H1 (cell line): ENCODE data around the gene CFAP97D1. TPM values are rescaled to one million over a fixed set of nuclear protein-coding genes. Genes with fewer than 3 reads are reported as not detected.

ENCODE experiments used
- BCL11A ChIP-seq, 2 experiments: IDR thresholded peaks; one replicate each; pipeline ENCODE4 v1.6.1; 2011; ENCODE audit warnings: low read depth in 2 of 2, low read length in 2 of 2, mild to moderate bottlenecking in 2 of 2
- CTCF ChIP-seq, 3 experiments: IDR thresholded peaks; 1 replicate in 2 of 3; 2 replicates in 1 of 3; pipeline versions ENCODE4 v1.5.1 to v1.6.1; 2011; ENCODE audit warnings: low read length in 3 of 3, mild to moderate bottlenecking in 3 of 3, inconsistent platforms in 2 of 3, low read depth in 1 of 3, moderate library complexity in 1 of 3; ENCODE audit not compliant: insufficient read depth in 1 of 3; ENCODE audit errors: control extremely low read depth in 1 of 3
- EGR1 ChIP-seq: IDR thresholded peaks from 2 replicates; pipeline ENCODE4 v1.6.1; 2011; ENCODE audit warnings: low read depth, low read length, borderline replicate concordance
- GTF2F1 ChIP-seq: IDR thresholded peaks from 2 replicates; pipeline ENCODE4 v1.6.1; 2012; ENCODE audit warnings: low read depth, low read length, improper control_type of control experiment, borderline replicate concordance
- YY1 ChIP-seq: IDR thresholded peaks from 2 replicates; pipeline ENCODE4 v1.6.1; 2011; ENCODE audit warnings: low read depth, mild to moderate bottlenecking, low read length
- ZNF274 ChIP-seq: IDR thresholded peaks from 2 replicates; pipeline ENCODE4 v1.7.0; 2012; ENCODE audit warnings: low read length, borderline replicate concordance; ENCODE audit errors: extremely low read depth
- polyA plus RNA-seq, 7 experiments: library from polyadenylated mRNA; depleted of rRNA in 3 of 7; stranded (reverse) in 5 of 7; unstranded in 2 of 7; fragments of >200 nt in 5 of 7; fragments of 200-250 nt in 2 of 7; gene quantifications; 1 replicate in 5 of 7; 2 replicates in 1 of 7; 4 replicates in 1 of 7; pipeline versions ENCODE4 v1.2.1 to v1.2.3, GENCODE V29; 2011 to 2013; ENCODE audit warnings: missing spikeins in 2 of 7, mixed read lengths in 2 of 7
- total RNA-seq: library from RNA; stranded (reverse); fragmentation: NEBNext Ultra II Directional; extraction: Animal tissue kit (Norgen Biotek cat#: 25700); gene quantifications from 2 replicates; pipeline ENCODE4 v1.2.1, GENCODE V29; 2021

The CFAP97D1 gene
- total and polyA plus RNA-seq, 2 of the 8 experiments (the other 6 are each of a cell fraction or from before 2014, with no cell fraction given): 0.02 to 0.07 TPM

- TF ChIP-seq BCL11A (IDR thresholded peaks at IDR 0.05; ENCODE audit: low read depth in 2 of 2, low read length in 2 of 2): no peak
- no peak for TF ChIP-seq YY1
- no peak for TF ChIP-seq EGR1
- TF ChIP-seq ZNF274: no peak
- TF ChIP-seq GTF2F1: no peak
- no peak for TF ChIP-seq CTCF (IDR thresholded peaks at IDR 0.05; ENCODE audit: control extremely low read depth in 1 of 3, insufficient read depth in 1 of 3, low read depth in 1 of 3, low read length in 3 of 3)
These were observed 47.4 kb downstream of the CFAP97D1 start (continued) for GRCh38 chr17:43827596-43827995.
